Left cardiac atrium (tissue), 4 donors: Measurements from ENCODE around the gene ASCC1. TPM values are rescaled to one million over a fixed set of nuclear protein-coding genes. Genes with fewer than 3 reads are reported as not detected.

Source experiments
- ATAC-seq, 2 donors: fragments of 200-7000 bp; cut with Tn5 transposase; one replicate each; pipeline ENCODE4 v1.9.1; 2020; ENCODE audit warnings: mild to moderate bottlenecking in 2 of 2, moderate library complexity in 2 of 2
- DNase-seq: peaks from one replicate; pipeline ENCODE4 v3.0.0-alpha.2; 2020
- intact Hi-C, 2 donors: fragments of 100-400 bp; cut with DNase I; formaldehyde crosslinking; loops; one replicate each; pipeline versions ENCODE4 v1.14.1 to v1.15.1; 2022 to 2023
- total RNA-seq, 2 donors: library from RNA; stranded (reverse); fragmentation: NEBNext Ultra II Directional; extraction: Animal tissue kit (Norgen Biotek cat#: 25700); gene quantifications; one replicate each; pipeline ENCODE4 v1.2.1, GENCODE V29; 2021
- donor health status: DM: no; HTN: yes; CAD: no.
- donor health status: DM: no; HTN: yes; CAD: no; lungs with severe emphysema.
- donor health status: DM: yes; HTN: yes; CAD: no.
- donor health status: Dilated cardiomyopathy.

The ASCC1 gene
- total RNA-seq, 2 donors from 2014 or later: 25.2 to 28.1 TPM

- DNase-seq: no peak
- no peak for ATAC-seq
- intact Hi-C loops: no loop called here
Observed at GRCh38 chr10:72082856-72083789, 133.0 kb downstream of the ASCC1 start.

DNA sequence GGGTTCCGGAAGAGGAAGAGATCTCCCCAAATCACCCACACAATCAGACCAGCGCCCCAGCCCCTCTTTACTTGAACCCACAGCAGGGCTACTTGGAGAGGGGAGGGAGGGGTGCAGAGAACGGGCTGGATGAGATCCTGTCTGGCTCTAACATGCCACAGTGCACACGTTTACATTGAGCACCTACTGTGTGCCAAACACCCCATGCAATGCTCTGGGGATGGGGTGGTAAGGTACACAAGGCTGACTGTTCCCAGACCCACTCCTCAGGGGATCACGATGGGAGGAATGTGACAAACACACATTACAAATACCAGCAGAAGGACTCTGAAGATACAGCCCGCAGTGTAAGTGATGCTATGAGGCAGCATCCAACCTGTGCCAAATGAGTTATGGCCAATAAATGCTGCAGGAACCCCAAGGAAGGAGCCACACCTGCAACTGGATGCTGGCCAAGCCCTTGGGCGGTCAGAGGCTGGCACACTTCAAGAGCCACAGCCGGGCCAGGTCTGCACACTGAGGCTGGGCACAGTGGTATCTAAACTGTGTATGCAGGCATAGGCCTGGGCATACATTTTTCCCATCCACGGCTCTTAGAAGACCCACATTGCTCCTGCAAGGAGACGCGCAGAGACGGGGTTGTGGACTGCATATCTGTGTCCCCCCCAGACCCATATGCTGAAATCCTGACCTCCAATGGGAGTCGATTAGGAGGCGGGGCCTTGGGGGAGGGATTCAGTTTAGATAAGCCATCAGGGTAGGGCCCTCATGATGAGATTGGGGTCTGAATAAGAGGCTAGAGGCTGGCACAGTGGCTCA lies 134.1 kb downstream of the ASCC1 start:
- intact Hi-C loops: no loop called here
- no peak for DNase-seq

GRCh38 chr10:72081210-72081609 lies 134.9 kb downstream of the ASCC1 start:
- DNase-seq (no peak), ATAC-seq (no peak)
- intact Hi-C loops: no loop called here

More for the DNA sequence above, 134.1 kb downstream of the ASCC1 start:
- no peak for ATAC-seq

- DNase-seq: no peak
- ATAC-seq: peak in 1 of 2 donors; percentile 21
- intact Hi-C loops: no loop called here
Observed at GRCh38 chr10:72080042-72080975, 135.8 kb downstream of the ASCC1 start.

GRCh38 chr10:72079356-72079755 lies 136.7 kb downstream of the ASCC1 start:
- no peak for ATAC-seq
- DNase-seq: no peak
- intact Hi-C loops: no loop called here

GRCh38 chr10:72077275-72077990 lies 138.6 kb downstream of the ASCC1 start:
- DNase-seq (no peak), ATAC-seq (no peak)
- intact Hi-C loops: no loop called here

DNA sequence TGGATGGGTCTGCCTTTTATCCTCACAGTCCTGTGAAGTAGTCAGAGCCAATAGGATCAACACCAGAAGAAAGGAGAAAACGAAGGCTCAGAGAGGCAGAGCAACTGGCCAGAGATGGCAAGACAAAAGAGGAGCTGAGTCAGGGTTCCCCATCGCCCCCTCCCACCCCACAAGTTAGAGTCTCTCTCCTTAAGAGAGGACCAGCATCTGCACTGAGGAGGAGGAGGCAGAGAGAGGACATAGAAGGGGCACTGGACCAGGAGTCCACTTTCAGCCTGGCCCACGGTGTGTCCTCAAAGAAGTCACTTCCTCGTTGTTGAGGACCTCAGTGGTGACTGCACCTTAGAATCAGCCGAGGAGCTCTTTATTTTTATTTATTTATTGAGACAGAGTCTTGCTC lies 139.3 kb downstream of the ASCC1 start:
- intact Hi-C loops: no loop called here

DNA sequence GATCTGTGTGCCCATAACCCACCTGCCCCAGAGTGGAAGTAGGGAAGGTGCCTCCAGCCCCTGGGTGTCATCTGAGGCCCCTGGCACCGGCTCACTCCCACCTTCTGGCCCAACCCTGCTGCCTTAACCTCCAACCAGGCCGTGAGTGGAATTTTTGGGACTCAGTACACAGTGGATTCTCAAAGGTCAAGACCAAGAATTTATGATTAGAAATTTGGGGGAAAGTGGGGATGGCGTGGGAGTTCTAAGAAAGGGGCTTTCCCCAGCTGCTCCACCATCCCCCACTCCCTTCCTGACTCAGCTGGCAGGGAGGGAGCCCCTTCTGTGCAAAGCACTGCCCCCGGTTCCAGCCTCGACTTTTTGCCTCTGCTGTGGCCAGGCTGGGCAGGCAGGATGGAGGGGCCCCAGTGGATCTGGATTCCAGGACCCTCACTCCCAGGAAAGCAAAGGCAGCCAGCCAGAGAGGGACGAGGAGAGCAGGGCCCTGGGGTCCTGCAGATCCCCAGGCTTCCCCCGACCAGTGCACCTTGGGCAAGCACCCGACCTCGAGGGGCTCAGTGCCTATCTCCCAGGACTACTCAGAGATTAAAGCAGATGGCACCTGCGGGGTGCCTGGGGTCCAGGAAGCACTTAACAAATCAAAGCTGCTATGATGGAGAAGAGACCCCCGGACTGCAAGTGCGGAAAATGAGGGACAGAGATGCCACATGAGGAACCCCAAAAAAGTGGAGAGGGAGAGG lies 140.5 kb downstream of the ASCC1 start:
- intact Hi-C loops: no loop called here
- DNase-seq (no peak), ATAC-seq (no peak)

More for the DNA sequence above, 139.3 kb downstream of the ASCC1 start:
- no peak for DNase-seq
- no peak for ATAC-seq

GRCh38 chr10:72074574-72075375 lies 141.3 kb downstream of the ASCC1 start:
- DNase-seq (no peak), ATAC-seq (no peak)
- intact Hi-C loops: no loop called here

- intact Hi-C loops: no loop called here
Observed at GRCh38 chr10:72073708-72074573, 142.1 kb downstream of the ASCC1 start.

DNA sequence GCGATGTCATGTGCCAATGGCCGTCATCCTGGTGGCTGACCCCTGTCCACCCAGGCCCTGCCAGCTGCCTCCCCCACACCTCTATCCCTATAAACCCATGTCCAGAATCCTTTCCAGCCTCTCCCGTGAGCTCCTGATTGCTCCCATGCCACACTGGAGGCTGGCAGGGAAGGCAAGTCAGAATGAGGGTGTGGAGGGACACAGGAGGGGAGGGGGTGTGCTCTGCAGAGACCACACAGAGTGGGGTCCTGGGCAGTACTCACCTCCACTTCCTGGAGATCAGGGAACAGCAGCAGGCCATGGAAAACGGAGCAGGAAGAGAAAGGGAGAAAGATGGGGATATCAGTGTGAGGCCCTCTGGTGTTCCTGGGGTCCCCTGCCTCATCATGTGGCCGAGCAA lies 143.4 kb downstream of the ASCC1 start:
- intact Hi-C loops: no loop called here
- DNase-seq (no peak), ATAC-seq (no peak)

More at GRCh38 chr10:72073708-72074573, 142.1 kb downstream of the ASCC1 start:
- ATAC-seq: peak; percentile 23 to 36
- DNase-seq: no peak

- intact Hi-C loops: no loop called here
- ATAC-seq (no peak), DNase-seq (no peak)
Observed at GRCh38 chr10:72072046-72072445, 144.0 kb downstream of the ASCC1 start.

GRCh38 chr10:72069751-72070526 lies 146.1 kb downstream of the ASCC1 start:
- intact Hi-C loops: loop anchor here in 1 of 2 donors (10.0 kb wide), 1 partner anchor 265 kb away; no protein-coding TSS in a partner anchor
- DNase-seq (no peak), ATAC-seq (no peak)

DNA sequence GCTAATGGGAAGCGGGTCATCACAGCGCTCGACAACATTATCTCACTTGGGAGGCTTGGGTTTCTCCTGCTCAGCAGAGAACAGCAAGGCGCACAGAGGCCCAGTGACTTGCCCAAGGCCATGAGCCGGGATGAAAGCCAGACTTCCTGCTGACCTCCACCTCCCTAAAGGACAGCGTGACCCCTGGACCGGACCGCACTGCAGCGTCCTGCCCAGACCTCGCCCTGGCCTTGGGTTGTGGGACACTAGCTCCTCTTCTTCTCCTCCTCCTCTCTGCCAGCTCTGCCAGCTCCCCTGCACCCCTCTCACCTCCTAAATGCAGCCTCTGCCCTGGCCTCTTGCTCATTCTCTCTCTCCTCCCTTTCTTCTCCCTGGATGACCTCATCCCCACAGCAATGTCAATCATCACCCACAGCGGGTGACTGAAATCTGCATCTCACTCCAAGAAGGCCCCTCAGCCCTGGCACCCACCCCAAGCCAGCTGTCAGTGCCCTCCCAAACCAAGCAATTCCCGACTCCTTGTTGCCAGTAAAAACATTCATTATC lies 147.1 kb downstream of the ASCC1 start:
- DNase-seq (no peak), ATAC-seq (peak; percentile 19 to 55)
- intact Hi-C loops: loop anchor here in 1 of 2 donors (10.0 kb wide), 1 partner anchor 266 kb away; no protein-coding TSS in a partner anchor
